ENCODE results near the gene SSR3.

SSR3 gene

GRCh38 chr3:156554842-156555687 is at the start of gene SSR3:
Gene SSR3, minus strand, starts transcription at chr3:156555117. Its CDS starts 28 bp downstream, at chr3:156555089.
- peak; percentile 94 for DNase-seq (ENCODE audit: low spot score)
- TF ChIP-seq CTCF (IDR thresholded peaks at IDR 0.05; ENCODE audit: extremely low read depth, missing control alignments), result no peak

- TF ChIP-seq CTCF (IDR thresholded peaks at IDR 0.05; ENCODE audit: extremely low read depth, missing control alignments), result no peak
- no peak for DNase-seq (ENCODE audit: low spot score)
These were observed 49.2 kb upstream of the SSR3 start for GRCh38 chr3:156604064-156604641.

GRCh38 chr3:156603379-156604017 is 48.6 kb upstream of the SSR3 start:
- DNase-seq (ENCODE audit: low spot score), result no peak
- TF ChIP-seq CTCF (IDR thresholded peaks at IDR 0.05; ENCODE audit: extremely low read depth, missing control alignments), result no peak

GRCh38 chr3:156602424-156602823 is 47.5 kb upstream of the SSR3 start:
- DNase-seq (ENCODE audit: low spot score), result peak; percentile 54
- no peak for TF ChIP-seq CTCF (IDR thresholded peaks at IDR 0.05; ENCODE audit: extremely low read depth, missing control alignments)

GRCh38 chr3:156601497-156601896 is 46.6 kb upstream of the SSR3 start:
- no peak for TF ChIP-seq CTCF (IDR thresholded peaks at IDR 0.05; ENCODE audit: extremely low read depth, missing control alignments)
- no peak for DNase-seq (ENCODE audit: low spot score)

- no peak for DNase-seq (ENCODE audit: low spot score)
- TF ChIP-seq CTCF (IDR thresholded peaks at IDR 0.05; ENCODE audit: extremely low read depth, missing control alignments), result no peak
These were observed 45.9 kb upstream of the SSR3 start for GRCh38 chr3:156600834-156601233.

Measured in GM20000 (cell line).